UCSD-AML1 (cell line): Measurements from ENCODE around the gene EXOC4.
"Not testable (repeated sequence)": the region's sequence is repeated elsewhere in the genome, so short reads cannot be mapped to it uniquely, and the experiment has no call there.

Experiments
- DNase-seq: peaks from one replicate; lab custom pipeline; 2025; ENCODE audit not compliant: unreplicated experiment; lab: John Stamatoyannopoulos, UW

Gene EXOC4

GRCh38 chr7:133906553-133906952 lies 653.7 kb downstream of the EXOC4 start:
- not testable (repeated sequence) for DNase-seq

- no peak for DNase-seq
These were observed 657.9 kb downstream of the EXOC4 start for GRCh38 chr7:133910761-133911160.

- DNase-seq, result no peak
These were observed 658.8 kb downstream of the EXOC4 start for GRCh38 chr7:133911724-133912123.

- DNase-seq, result no peak
These were observed 660.2 kb downstream of the EXOC4 start for GRCh38 chr7:133912916-133913697.

- no peak for DNase-seq
These were observed 663.7 kb downstream of the EXOC4 start for GRCh38 chr7:133916621-133917020.

- DNase-seq, result no peak
These were observed 666.9 kb downstream of the EXOC4 start for GRCh38 chr7:133919810-133920209.

GRCh38 chr7:133921635-133922182 lies 668.8 kb downstream of the EXOC4 start:
- no peak for DNase-seq

- no peak for DNase-seq
These were observed 671.1 kb downstream of the EXOC4 start for GRCh38 chr7:133923974-133924373.

- DNase-seq, result no peak
These were observed 678.2 kb downstream of the EXOC4 start for GRCh38 chr7:133931053-133931452.

- no peak for DNase-seq
These were observed 679.7 kb downstream of the EXOC4 start for GRCh38 chr7:133932591-133932990.

- no peak for DNase-seq
These were observed 681.5 kb downstream of the EXOC4 start for GRCh38 chr7:133934262-133934976.

GRCh38 chr7:133934977-133935330 lies 682.1 kb downstream of the EXOC4 start:
- no peak for DNase-seq

- no peak for DNase-seq
These were observed 683.2 kb downstream of the EXOC4 start for GRCh38 chr7:133936074-133936473.

- DNase-seq, result no peak
These were observed 684.9 kb downstream of the EXOC4 start for GRCh38 chr7:133937786-133938185.

GRCh38 chr7:133940368-133940767 lies 687.5 kb downstream of the EXOC4 start:
- DNase-seq, result no peak

GRCh38 chr7:133941496-133941895 lies 688.6 kb downstream of the EXOC4 start:
- no peak for DNase-seq

GRCh38 chr7:133945497-133945896 lies 692.6 kb downstream of the EXOC4 start:
- DNase-seq, result no peak

- DNase-seq, result no peak
These were observed 694.8 kb downstream of the EXOC4 start for GRCh38 chr7:133947458-133948254.

GRCh38 chr7:133948588-133948987 lies 695.7 kb downstream of the EXOC4 start:
- DNase-seq, result no peak

GRCh38 chr7:133950855-133951254 lies 698.0 kb downstream of the EXOC4 start:
- DNase-seq, result no peak

GRCh38 chr7:133955208-133955607 lies 702.3 kb downstream of the EXOC4 start:
- DNase-seq, result no peak
